Hepatocyte (in vitro differentiated cells): ENCODE measurements around the gene SORCS2.

ENCODE experiments used
- CTCF ChIP-seq: fragments of 200-600 bp; sonication (generic); IDR thresholded peaks from 2 replicates; pipeline ENCODE4 v1.5.1; 2016; ENCODE audit warnings: antibody characterized with exemption, mild to moderate bottlenecking; ENCODE audit not compliant: poor library complexity
- EZH2 ChIP-seq: fragments of 200-600 bp; sonication (generic); IDR thresholded peaks from 2 replicates; pipeline ENCODE4 v1.6.1; 2016; ENCODE audit warnings: antibody characterized with exemption, mild to moderate bottlenecking, borderline replicate concordance

GRCh38 chr4:7747062-7747385, 554.7 kb downstream of the SORCS2 start:
- TF ChIP-seq EZH2: no peak
- no peak for TF ChIP-seq CTCF
